NCI-H69 (cell line): ENCODE data around the gene ZNF2.
A peak's percentile ranks its signal among the peaks of the same experiment; 100 is the strongest.

Experiments used
- DNase-seq: peaks from one replicate; lab custom pipeline; 2025; lab: John Stamatoyannopoulos, UW

ZNF2 gene

DNA sequence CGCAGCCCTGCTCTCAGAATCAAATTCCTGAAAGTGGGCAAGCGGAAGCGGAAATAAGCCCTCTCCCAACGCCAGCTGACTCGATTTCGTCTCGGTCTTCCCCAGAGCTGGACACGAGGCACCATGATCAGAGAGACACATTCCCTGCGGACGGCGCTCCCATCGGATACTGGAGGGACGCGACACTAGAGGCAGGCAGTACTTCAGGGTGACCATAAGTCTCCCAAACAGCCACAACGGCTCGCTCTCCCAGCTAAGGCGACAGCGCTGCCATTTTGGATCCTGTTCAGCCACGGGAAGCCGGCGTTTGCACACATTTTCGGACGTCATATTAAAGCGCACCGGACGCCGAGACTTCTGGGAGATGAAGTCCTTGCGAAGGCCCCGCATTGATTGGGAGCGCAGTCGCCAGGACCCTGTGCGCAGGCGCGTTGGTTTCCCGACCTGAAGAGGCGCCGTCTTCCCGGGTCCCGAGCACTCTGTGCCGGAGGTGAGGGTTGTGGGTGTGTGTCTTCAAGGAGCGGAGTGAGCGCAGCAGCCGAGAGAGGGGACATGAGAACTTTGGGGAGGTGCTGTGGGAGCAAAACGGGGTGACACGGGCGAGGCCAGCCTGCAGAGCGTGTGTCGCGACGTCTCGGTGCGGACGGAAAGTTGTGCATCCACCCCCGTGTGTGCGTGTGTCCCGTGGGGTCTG is at the start of gene ZNF2:
TSS of gene ZNF2 (plus strand) at position 439 of the 694 bp plus-strand sequence. CDS start 10,418 bp downstream, outside the sequence.
- peak; percentile 96 for DNase-seq

DNA sequence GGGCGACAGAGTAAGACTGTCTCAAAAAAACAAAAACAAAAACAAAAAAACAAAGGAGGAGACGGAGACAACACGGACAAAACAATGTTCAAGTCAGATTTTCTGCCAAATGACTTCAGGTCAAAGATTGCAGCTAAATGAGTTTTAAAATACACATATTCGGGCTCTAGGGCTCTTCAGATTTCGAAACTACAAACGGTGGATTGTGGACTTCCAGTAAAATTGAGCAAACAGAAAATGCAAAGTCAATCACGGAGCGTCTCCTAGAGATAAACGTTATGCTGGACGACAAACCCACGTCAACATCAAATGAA is 44.6 kb upstream of the ZNF2 start:
- DNase-seq, result no peak

DNA sequence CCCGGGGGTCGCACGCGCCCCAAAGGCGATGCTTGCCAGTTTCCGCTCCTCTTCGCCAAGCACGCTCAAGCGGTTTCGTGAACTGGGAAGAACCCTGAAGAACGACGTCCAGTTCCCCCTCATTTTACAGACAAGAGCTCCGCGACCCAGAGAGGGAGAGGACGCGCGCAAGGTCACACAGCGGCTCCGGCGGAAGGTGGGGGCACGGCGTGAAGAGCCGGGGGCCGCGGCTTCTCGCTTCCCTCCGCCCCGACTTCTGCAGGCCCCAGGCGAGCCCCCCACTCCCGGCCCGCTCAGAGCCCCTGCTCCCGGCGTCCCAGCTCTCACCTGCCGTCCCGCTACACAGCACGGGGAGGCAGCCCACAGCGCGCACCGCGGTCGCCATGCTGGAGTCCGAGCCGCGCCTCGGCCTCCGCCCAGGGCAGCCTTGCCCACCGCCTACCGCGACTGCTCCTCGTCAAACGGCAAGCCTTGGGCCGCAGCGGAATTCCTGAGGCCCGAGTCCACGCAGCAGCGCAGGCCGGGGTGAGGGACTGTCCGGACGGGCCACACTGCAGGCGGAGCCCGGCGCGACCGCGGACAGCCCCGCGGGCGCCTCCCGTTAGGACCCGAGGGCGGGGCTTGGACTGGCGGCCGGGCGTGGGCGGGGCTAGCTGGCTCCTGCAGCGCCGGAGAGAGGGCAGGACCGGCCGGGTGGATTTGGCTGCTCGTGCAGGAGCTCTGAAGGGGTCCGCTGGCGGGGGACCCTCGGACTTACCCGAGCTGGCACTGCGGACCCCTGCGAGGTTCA is 44.0 kb upstream of the ZNF2 start, which contains the start of gene MRPS5:
TSS of gene MRPS5 (minus strand) at position 402 of the 790 bp plus-strand sequence. CDS start at position 385, 17 bp downstream.
- peak; percentile 78 for DNase-seq

DNA sequence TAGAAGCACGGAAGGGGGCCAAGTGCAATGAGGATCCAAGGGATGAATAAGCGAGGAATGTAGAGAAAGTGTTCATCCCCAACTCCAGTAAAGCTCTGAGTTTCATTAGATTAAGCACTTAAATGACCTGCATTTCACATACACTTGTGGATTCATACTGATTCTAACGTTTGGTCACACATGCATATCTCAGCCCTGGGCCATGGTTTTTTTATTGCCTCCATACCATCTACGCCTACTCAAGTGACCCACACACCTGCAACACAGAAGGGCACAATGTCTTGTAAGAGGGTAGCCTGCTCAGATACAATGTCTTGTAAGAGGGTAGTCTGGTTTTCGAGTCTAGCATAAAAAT is 43.4 kb upstream of the ZNF2 start:
- no peak for DNase-seq

DNA sequence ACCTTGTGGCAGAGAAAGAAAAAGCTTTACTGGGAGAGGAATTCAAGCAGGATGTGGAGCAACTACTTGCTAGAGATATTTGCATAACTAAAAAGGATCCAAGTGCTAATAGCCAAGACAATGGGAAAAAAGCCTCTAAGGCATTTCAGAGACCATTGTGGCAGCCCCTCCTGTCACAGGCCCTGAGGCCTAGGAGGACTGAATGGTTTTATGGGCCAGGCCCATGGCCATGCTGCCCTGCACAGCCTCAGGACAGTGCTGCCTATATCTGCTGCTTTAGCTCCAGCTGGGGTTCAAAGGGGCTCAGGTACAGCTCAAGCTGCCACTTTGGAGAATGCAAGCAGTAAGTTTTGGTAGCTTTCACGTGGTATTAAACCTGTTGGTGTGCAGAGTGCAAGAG is 26.9 kb upstream of the ZNF2 start:
- DNase-seq, result no peak

DNA sequence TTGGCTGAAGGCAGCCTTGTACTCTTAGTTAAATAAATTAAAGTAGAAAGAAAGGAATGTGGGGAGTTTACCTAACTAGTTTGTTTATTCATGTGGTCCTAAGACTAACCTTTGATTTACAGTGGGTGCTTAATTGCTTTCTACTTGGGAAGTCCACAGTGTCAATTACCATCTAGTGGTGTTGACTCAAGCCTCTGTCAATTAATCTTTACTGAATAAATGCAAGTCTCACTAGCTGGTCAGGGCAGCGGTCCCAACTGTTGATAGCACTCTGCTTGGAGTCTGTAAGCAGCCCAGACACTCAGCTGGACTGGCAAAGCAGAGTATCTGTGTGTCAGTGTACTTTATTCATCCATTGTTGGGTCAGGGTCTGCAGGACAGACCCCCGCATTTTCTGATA is 21.8 kb upstream of the ZNF2 start:
- DNase-seq, result no peak

DNA sequence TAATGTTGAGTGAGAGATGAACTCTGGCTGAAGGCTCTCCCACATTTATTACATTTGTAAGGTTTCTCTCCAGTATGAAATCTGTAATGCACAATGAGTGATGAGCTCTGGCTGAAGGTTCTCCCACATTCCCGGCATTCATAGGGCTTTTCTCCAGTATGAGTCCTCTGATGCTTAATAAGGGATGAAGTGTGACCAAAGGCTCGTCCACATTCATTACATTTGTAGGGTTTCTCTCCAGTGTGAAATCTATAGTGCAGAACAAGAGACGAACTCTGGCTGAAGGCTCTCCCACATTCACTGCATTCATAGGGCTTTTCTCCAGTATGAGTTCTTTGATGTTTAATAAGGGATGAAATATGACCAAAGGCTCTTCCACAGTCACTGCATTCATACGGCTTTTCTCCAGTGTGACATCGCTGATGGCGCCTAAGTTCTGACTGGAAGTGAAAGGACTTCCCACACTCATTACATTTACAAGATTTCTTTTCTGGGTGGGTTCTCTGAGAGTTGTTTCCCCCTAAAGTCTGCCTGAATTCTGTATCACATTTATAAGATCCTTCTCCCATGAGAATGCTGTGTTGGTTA is 16.1 kb upstream of the ZNF2 start:
- no peak for DNase-seq

DNA sequence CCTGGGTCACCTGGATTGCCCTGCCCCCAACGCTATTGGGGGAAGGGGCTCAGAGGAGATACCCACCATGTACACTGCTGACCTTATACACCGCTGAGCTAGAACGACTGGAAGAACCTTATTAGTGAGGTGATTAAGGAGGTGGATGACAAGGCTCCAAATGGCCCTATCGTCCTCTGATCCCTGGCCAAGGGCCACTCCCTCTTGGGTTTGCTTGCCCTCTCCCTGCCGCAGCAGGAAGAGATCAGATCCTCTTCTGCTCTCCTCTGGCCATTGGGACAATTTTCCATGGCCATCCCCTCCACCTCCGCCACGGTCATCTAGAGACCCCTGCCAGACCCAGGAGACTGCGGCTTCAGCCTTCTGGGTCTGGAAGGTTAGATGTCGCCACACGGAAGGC is 7.2 kb upstream of the ZNF2 start:
- DNase-seq, result no peak

DNA sequence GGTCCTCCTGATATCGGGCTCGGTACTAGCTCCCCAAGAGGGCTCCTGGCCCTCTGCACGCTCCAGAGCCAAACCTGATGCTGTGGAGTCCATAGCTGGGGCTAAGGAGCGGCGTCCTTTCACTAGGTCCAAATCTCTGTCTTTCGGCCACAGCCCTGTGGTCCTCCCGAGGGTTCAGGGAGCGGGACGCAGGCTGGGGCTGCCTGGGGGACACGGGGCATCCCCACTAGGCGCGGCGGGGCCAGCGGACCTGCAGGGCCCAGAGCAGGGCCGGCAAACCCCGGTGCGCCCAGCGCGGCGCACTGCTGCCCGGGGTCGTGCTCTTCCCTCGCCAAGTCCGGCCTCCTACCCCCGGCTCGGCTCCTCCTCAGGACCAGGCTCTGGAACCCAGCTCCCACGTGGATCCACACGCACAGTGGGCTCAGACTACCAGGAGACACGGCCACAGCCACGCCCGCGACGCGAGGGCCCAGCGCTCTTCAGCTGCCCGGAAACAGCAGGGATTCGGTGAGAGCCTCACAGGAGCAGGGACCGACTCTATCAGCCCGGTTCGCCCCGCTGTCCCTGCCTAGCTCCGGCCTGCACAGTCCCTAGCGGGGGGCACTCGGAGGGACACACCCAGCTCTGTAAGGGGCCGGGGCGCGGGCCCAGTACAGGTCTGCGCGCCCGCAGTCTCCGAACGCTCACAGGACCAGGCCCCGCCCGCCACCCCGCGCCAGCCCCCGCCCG is 6.6 kb upstream of the ZNF2 start:
- DNase-seq, result peak; percentile 58

DNA sequence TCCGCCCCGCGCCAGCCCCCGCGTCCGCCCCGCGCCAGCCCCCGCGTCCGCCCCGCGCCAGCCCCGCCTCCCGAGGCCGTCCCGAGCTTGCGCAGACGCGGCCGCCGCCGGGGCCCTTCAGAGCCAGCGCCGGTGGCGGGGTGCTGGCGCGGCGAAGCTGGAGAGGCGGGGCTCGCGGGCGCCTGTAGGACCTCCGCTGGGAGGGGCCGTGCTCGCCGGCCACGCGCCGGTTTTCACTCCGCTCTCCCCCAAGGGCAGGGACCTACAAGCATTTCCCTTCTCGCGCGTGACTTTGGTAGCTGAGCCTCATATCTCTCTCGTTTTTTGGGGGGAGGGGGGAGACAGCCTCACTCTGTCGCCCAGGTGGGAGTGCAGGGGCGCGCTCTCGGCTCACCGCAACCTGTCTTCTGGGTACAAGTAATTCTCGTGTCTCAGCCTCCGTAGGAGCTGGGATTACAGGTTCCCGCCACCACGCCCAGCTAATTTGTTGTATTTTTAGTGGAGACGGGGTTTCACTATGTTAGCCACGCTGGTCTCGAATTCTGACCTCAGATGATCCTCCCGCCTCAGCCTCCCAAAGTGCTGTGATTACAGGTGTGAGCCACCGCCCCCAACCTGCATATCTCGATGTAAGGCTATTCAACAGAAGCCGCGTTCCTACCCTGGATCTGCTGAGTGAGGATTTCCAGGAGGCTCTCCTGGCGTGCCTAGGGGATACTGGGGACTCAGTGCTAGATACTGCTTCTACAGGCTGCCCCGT is 5.7 kb upstream of the ZNF2 start, which contains the start of gene ZNF514:
TSS of gene ZNF514 (minus strand) at position 159 of the 760 bp plus-strand sequence. CDS start 6,595 bp downstream, outside the sequence.
- DNase-seq, result peak; percentile 82

DNA sequence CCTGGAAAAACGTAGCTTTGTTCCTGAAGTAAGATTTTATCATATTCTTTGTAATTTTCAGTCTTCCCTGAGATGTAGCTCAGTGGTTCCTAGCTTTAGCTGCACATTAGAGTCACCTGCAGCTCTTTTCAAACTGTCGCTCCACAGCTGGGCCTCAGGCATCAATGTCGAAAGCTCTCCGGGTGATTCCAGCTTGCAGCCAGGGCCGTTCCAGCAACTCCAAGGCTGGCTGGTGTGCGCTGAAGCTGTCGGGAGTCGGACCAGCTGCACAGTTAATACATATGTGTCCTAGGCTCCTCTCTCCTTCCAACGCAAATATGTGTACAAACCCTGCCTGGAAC is 609 bp upstream of the ZNF2 start:
- no peak for DNase-seq

DNA sequence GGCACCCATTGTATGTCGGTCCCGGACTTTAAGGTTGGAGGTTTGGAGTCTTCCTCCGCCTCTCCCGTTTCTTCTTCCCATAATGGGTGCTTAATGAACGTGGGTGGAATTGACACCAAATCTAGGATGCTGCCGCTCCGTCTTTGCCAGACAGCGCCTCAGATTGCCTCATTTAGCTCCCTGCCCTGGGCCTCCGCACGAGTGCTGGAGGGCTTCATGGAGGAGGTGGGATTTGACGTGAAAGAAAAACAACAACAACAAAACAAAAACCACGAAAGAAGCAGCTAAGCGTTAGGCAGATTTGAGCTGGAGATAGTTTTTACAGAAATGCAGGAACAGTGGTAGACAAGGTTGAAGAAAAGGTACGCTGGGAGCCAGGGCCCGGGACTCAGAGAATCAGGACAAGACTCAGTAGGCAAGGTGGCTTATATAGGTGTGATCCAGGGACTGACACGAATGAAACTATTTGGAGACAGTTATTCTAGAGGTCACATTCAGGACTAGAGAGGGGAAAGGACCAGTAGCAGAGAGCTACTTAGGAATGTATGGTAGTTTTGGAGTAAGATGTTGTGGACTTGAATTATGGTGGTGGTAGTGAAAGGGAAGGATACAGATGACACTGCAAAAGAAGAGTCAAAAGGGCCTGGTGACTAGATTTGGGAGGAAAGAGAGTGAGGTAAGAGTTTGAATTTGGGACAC is 605 bp downstream of the ZNF2 start:
- DNase-seq, result no peak

DNA sequence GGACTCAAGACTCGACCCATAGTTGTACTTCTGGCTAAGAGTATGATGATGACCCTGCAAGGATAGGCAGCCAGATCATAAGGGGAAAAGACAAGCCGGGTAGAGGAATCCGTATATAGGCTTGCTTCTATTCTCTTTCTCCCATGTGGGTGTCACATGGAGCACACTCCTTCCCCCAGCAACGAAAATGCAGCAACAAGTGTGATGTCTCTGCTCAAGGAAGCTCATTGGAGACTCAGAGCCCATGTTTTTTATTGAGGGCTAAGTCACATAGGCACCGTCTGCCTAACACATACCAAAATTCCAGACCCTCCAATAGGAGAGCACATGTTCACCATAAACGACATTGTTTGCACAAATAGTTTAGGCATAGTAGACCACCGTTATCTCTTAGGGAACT is 6.3 kb downstream of the ZNF2 start:
- DNase-seq, result no peak

DNA sequence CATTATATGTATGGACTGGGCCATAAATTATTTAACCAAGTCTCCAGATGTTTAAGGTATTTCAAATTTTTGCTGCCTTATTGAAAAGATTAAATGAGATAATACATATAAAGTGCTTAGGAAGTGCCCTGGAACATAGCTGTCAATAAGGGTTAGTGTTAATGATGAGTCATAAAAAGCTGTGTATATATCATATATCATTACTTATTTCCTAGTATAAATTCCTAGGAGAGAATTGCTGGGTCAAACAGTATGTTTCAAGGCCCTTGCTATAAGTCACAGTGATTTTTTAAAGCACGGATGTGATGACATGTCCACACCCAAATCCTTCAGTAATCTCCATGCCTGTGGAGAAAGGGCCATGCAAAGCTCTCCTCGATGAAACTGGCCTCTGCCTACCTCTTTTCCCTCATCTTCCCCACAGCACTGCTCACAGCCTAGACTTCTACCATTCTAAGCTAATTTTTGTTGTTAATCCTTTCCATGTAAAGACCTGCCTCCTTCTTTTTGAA is 8.5 kb downstream of the ZNF2 start:
- DNase-seq, result no peak

DNA sequence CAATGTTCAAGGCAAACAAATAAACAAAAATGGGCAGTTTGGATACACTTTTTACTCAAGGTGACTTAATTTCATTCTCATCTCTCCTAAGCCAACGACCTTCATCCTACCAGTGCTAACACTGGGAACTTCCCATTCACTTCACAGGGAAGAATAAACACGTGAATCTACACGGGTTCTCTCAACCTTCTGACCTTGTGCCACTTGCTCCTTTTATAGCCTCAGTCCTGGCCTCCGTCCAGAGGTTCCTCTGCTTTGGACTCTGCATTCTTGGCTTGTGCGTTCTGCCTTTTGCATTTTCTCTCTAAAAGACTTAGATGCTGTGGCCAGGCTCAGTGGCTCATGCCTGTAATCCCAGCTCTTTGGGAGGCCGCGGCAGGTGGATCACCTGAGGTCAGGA is 13.8 kb downstream of the ZNF2 start:
- DNase-seq, result no peak

DNA sequence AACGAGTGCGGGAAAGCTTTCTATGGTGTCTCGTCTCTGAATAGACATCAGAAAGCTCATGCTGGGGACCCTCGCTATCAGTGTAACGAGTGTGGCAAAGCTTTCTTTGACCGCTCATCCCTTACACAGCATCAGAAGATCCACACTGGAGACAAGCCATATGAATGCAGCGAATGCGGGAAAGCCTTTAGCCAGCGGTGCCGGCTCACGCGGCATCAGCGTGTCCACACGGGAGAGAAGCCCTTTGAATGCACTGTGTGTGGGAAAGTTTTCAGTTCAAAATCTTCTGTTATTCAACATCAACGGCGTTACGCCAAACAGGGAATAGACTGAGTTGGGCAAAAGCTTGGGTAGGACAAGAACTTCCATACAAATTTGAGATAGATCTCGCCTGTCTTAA is 16.2 kb downstream of the ZNF2 start:
- no peak for DNase-seq

DNA sequence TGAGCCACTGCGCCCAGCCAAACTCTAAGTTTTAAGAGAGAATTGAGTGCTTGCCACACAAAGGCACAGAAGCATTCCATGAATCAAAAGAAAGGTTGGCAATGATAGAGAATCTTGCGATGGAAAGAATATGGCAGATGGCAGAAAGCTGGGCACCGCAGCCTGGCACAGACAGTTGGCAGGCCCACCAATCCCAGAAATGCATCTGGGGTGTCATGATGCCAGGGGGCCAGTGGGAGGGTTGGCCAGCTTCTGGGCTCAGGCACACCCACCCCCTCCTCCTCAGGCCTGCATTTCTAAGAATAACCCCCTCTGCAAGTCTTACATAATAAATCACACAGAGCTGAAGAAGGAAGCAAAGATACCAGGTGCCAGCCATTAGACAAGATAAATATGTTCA is 19.6 kb downstream of the ZNF2 start:
- no peak for DNase-seq

DNA sequence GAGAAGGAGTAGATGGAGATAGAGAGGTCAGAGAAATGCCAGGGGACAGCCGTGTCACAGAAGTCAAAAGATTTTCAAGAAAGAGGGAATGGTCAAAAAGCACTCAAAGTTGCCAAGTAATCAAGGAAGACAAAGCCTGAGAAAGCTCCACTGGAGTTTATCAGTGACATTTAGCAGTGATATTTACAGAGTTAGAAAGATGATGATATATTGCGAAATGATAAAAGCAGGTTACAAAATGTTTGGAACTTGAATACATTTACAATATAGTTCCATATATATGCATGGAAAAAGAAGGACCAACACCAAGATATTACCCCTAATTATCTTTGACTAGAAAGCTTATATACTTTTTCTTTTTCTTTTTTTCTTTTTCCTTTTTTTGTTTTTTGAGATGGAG is 20.4 kb downstream of the ZNF2 start:
- DNase-seq, result no peak

DNA sequence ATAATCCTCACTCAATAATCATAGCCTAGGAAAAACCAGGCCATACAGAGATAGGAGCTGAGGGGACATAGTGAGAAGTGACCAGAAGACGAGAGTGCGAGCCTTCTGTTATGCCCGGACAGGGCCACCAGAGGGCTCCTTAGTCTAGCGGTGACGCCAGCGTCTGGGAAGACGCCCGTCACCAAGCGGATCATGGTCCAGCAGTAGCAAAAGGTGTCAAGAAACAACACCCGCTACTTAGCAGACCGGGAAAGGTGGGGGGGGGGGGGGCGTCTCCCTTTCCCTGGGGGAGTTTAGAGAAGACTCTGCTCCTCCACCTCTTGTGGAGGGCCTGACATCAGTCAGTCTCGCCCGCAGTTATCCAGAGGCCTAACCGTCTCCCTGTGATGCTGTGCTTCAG is 27.3 kb downstream of the ZNF2 start:
- peak; percentile 38 for DNase-seq

DNA sequence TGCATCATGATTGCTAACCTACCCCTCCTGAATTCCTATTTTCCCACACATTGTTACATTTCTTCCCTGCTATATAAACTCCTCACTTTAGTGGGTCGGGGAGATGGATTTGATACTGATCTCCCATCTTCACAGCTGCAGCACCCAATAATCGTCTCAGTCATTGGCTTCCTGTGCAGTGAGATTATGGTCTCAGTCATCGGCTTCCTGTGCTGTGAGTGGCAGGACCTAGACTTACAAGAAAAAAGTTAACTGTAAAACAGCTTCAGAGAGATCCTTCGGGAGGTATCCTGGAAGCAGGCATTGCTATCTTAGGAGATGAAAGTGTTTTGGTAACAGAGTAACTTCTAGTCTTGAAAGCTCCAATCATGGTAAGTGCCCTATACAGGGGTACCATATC is 38.3 kb downstream of the ZNF2 start:
- no peak for DNase-seq

DNA sequence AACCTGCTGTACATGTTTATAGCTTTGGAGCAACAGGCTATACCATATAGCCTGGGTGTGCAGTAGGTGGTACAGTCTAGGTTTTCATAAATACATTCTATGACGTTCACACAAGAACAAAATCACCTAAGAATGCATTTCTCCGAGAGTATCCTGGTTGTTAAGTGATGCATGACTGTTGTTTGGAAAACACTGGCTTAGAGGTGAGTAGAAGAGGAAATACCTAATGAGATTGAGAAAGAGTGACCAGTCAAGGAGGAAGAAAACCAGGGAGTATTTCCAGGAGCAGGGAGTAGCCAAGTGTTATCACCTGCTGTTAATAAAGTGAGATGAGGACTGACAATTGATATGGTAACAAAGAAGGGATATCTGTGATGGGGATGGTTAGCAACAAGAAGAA is 38.8 kb downstream of the ZNF2 start:
- DNase-seq, result no peak
